H1 (cell line): ENCODE results near the gene CAMTA1. TPM values are rescaled to one million over a fixed set of nuclear protein-coding genes. Genes with fewer than 3 reads are reported as not detected.

Source experiments
- CTCF ChIA-PET: fragments of 300-600 bp; sonication (Branson Sonifier 250); formaldehyde crosslinking; loops from one replicate; lab custom pipeline; 2021; ENCODE audit not compliant: partially characterized antibody; lab: Charles Lee
- POLR2A ChIA-PET: fragments of 300-600 bp; sonication (Branson Sonifier 250); formaldehyde crosslinking; loops from one replicate; lab custom pipeline; 2021; ENCODE audit warnings: inconsistent platforms; ENCODE audit not compliant: partially characterized antibody; lab: Charles Lee
- DNase-seq, 2 experiments: peaks; one replicate each; pipeline versions ENCODE4 v3.0.0 to v3.0.0-alpha.2; 2010 to 2022; ENCODE audit warnings: low spot score in 2 of 2, low read depth in 1 of 2, mixed read lengths in 1 of 2
- FAIRE-seq: peaks from 2 replicates; lab custom pipeline; 2011; peaks lifted over from hg19 to GRCh38; lab: Jason Lieb, UNC
- H2AFZ ChIP-seq: 2 replicates; pipeline ENCODE4 v1.8.1; 2012; ENCODE audit warnings: low read length, inconsistent platforms
- H2AK5ac ChIP-seq: 2 replicates; pipeline ENCODE4 v1.6.1; 2013; ENCODE audit warnings: low read depth, low read length
- H2BK120ac ChIP-seq: replicated peaks from 2 replicates; pipeline ENCODE3; 2013; ENCODE audit warnings: low read depth, low read length, inconsistent platforms
- H2BK12ac ChIP-seq: 2 replicates; pipeline ENCODE4 v1.6.1; 2013; ENCODE audit warnings: low read depth, low read length
- H2BK15ac ChIP-seq: 2 replicates; pipeline ENCODE4 v1.6.1; 2013; ENCODE audit warnings: low read length
- H2BK20ac ChIP-seq: 2 replicates; pipeline ENCODE4 v1.6.1; 2013; ENCODE audit warnings: low read length
- H2BK5ac ChIP-seq: 2 replicates; pipeline ENCODE4 v1.6.1; 2013; ENCODE audit warnings: low read depth, low read length
- H3K14ac ChIP-seq: 2 replicates; pipeline ENCODE4 v1.6.1; 2013; ENCODE audit warnings: inconsistent platforms; ENCODE audit not compliant: insufficient read length
- H3K18ac ChIP-seq: 2 replicates; pipeline ENCODE4 v1.6.1; 2013; ENCODE audit warnings: low read length; ENCODE audit errors: extremely low read depth
- H3K23ac ChIP-seq: 2 replicates; pipeline ENCODE4 v1.6.1; 2013; ENCODE audit warnings: inconsistent platforms; ENCODE audit not compliant: insufficient read length
- H3K23me2 ChIP-seq: 2 replicates; pipeline ENCODE4 v1.6.1; 2013; ENCODE audit warnings: low read depth, low read length
- H3K27ac ChIP-seq: 2 replicates; pipeline ENCODE4 v1.6.1; 2011; ENCODE audit warnings: low read depth, low read length, inconsistent platforms
- H3K27me3 ChIP-seq, 4 experiments: replicated peaks in 1 of 4; 1 replicate in 1 of 4; 2 replicates in 3 of 4; pipeline versions ENCODE4 v1.6.1 to v1.8.1; 2011 to 2013; ENCODE audit warnings: low read length in 3 of 4, mild to moderate bottlenecking in 3 of 4, inconsistent platforms in 2 of 4, mixed read lengths in 2 of 4, moderate library complexity in 1 of 4; ENCODE audit not compliant: control insufficient read depth in 3 of 4, insufficient read depth in 3 of 4; ENCODE audit errors: extremely low read depth in 1 of 4
- H3K36me3 ChIP-seq, 4 experiments: 2 replicates each; pipeline versions ENCODE4 v1.6.1 to v1.8.1; 2011 to 2013; ENCODE audit warnings: mild to moderate bottlenecking in 4 of 4, low read length in 3 of 4, moderate library complexity in 2 of 4, control low read depth in 1 of 4, inconsistent platforms in 1 of 4; ENCODE audit not compliant: insufficient read depth in 4 of 4, control insufficient read depth in 2 of 4
- H3K4ac ChIP-seq: replicated peaks from 2 replicates; pipeline ENCODE3; 2013; ENCODE audit warnings: low read length, low read depth, mixed read lengths, inconsistent platforms; ENCODE audit not compliant: insufficient read length
- H3K4me1 ChIP-seq, 4 experiments: replicated peaks in 1 of 4; 1 replicate in 1 of 4; 2 replicates in 3 of 4; pipeline versions ENCODE4 v1.6.1 to v1.8.1; 2011 to 2013; ENCODE audit warnings: low read length in 3 of 4, inconsistent platforms in 2 of 4, mixed read lengths in 1 of 4; ENCODE audit not compliant: insufficient read depth in 4 of 4, control insufficient read depth in 3 of 4
- H3K4me2 ChIP-seq, 2 experiments: 2 replicates each; pipeline versions ENCODE4 v1.6.1 to v1.8.1; 2011 to 2013; ENCODE audit warnings: low read depth in 2 of 2, low read length in 2 of 2, control low read depth in 1 of 2, inconsistent platforms in 1 of 2, mild to moderate bottlenecking in 1 of 2; ENCODE audit not compliant: insufficient read depth in 1 of 2
- H3K4me3 ChIP-seq, 4 experiments: fragments of 200-600, 300-600 bp in 1 of 4; sonication (generic), shearing (Covaris generic), sonication (Bioruptor Twin) in 1 of 4; 2 replicates each; pipeline versions ENCODE4 v1.5.1 to v1.8.1; 2011 to 2016; ENCODE audit warnings: low read length in 4 of 4, low read depth in 3 of 4, control low read depth in 2 of 4, inconsistent platforms in 2 of 4, mild to moderate bottlenecking in 2 of 4, mixed read lengths in 1 of 4, moderate library complexity in 1 of 4; ENCODE audit not compliant: insufficient read depth in 2 of 4; ENCODE audit errors: extremely low read depth in 1 of 4
- H3K56ac ChIP-seq: replicated peaks from 2 replicates; pipeline ENCODE3; 2013; ENCODE audit warnings: low read depth, mild to moderate bottlenecking, mixed read lengths, low read length, inconsistent platforms; ENCODE audit not compliant: insufficient read length
- H3K79me1 ChIP-seq: 2 replicates; pipeline ENCODE4 v1.6.1; 2013; ENCODE audit warnings: low read depth, low read length, control low read depth
- H3K79me2 ChIP-seq, 2 experiments: 2 replicates each; pipeline versions ENCODE4 v1.6.1 to v1.8.1; 2012 to 2013; ENCODE audit warnings: low read length in 2 of 2, mild to moderate bottlenecking in 2 of 2, inconsistent platforms in 1 of 2; ENCODE audit not compliant: insufficient read depth in 2 of 2, control insufficient read depth in 1 of 2
- H3K9ac ChIP-seq, 4 experiments: replicated peaks in 1 of 4; 1 replicate in 1 of 4; 2 replicates in 3 of 4; pipeline versions ENCODE4 v1.6.1 to v1.8.1; 2011 to 2013; ENCODE audit warnings: low read depth in 3 of 4, low read length in 3 of 4, control low read depth in 2 of 4, mild to moderate bottlenecking in 2 of 4, moderate library complexity in 2 of 4, inconsistent platforms in 1 of 4; ENCODE audit errors: extremely low read depth in 1 of 4
- H3K9me3 ChIP-seq, 2 experiments: 2 replicates each; pipeline versions ENCODE4 v1.6.1 to v1.8.1; 2012 to 2013; ENCODE audit warnings: mild to moderate bottlenecking in 2 of 2, moderate library complexity in 2 of 2, control low read depth in 1 of 2, inconsistent platforms in 1 of 2, low read depth in 1 of 2, low read length in 1 of 2, mixed read lengths in 1 of 2; ENCODE audit not compliant: insufficient read depth in 2 of 2
- H4K20me1 ChIP-seq, 2 experiments: replicated peaks in 1 of 2; 2 replicates each; pipeline versions ENCODE3 to v1.8.1; 2011 to 2013; ENCODE audit warnings: inconsistent platforms in 2 of 2, low read length in 2 of 2, mild to moderate bottlenecking in 1 of 2; ENCODE audit not compliant: insufficient read depth in 2 of 2, control insufficient read depth in 1 of 2
- H4K5ac ChIP-seq: 2 replicates; pipeline ENCODE4 v1.6.1; 2013; ENCODE audit warnings: low read length, low read depth, mixed read lengths, inconsistent platforms; ENCODE audit not compliant: insufficient read length
- H4K8ac ChIP-seq: 2 replicates; pipeline ENCODE4 v1.8.0; 2013; ENCODE audit warnings: mild to moderate bottlenecking, moderate library complexity, low read length, inconsistent platforms; ENCODE audit not compliant: insufficient read depth; ENCODE audit errors: extremely low read depth
- H4K91ac ChIP-seq: replicated peaks from 2 replicates; pipeline ENCODE3; 2013; ENCODE audit warnings: low read length, mixed read lengths, inconsistent platforms; ENCODE audit not compliant: insufficient read length
- BACH1 ChIP-seq: IDR thresholded peaks from 2 replicates; pipeline ENCODE4 v1.6.1; 2012; ENCODE audit warnings: low read length, improper control_type of control experiment
- BCL11A ChIP-seq, 2 experiments: IDR thresholded peaks; one replicate each; pipeline ENCODE4 v1.6.1; 2011; ENCODE audit warnings: low read depth in 2 of 2, low read length in 2 of 2, mild to moderate bottlenecking in 2 of 2
- JUN ChIP-seq: IDR thresholded peaks from 2 replicates; pipeline ENCODE4 v1.6.1; 2011; ENCODE audit warnings: low read depth, mild to moderate bottlenecking, improper control_type of control experiment, low read length
- WGBS, 2 experiments: shearing (Covaris generic) in 1 of 2; methylation state at CpG; one replicate each; pipeline versions ENCODE4 v1.1.6 to v1.1.7; 2013 to 2015; ENCODE audit warnings: low lambda C conversion rate in 2 of 2, mixed read lengths in 2 of 2, inconsistent platforms in 1 of 2, low coverage in 1 of 2, missing lambda C conversion rate in 1 of 2; ENCODE audit not compliant: insufficient replicate concordance in 2 of 2, insufficient coverage in 1 of 2, insufficient read length in 1 of 2; ENCODE audit errors: extremely low coverage in 1 of 2, missing lambda C conversion rate in 1 of 2; 5-methylcytosine and 5-hydroxymethylcytosine counted together
- polyA plus RNA-seq, 7 experiments: library from polyadenylated mRNA; depleted of rRNA in 3 of 7; stranded (reverse) in 5 of 7; unstranded in 2 of 7; fragments of >200 nt in 5 of 7; fragments of 200-250 nt in 2 of 7; gene quantifications; 1 replicate in 5 of 7; 2 replicates in 1 of 7; 4 replicates in 1 of 7; pipeline versions ENCODE4 v1.2.1 to v1.2.3, GENCODE V29; 2011 to 2013; ENCODE audit warnings: missing spikeins in 2 of 7, mixed read lengths in 2 of 7
- total RNA-seq: library from RNA; stranded (reverse); fragmentation: NEBNext Ultra II Directional; extraction: Animal tissue kit (Norgen Biotek cat#: 25700); gene quantifications from 2 replicates; pipeline ENCODE4 v1.2.1, GENCODE V29; 2021

CAMTA1 gene
- total and polyA plus RNA-seq, 2 of the 8 experiments (the other 6 are each of a cell fraction or from before 2014, with no cell fraction given), result 65.0 to 119 TPM

DNA sequence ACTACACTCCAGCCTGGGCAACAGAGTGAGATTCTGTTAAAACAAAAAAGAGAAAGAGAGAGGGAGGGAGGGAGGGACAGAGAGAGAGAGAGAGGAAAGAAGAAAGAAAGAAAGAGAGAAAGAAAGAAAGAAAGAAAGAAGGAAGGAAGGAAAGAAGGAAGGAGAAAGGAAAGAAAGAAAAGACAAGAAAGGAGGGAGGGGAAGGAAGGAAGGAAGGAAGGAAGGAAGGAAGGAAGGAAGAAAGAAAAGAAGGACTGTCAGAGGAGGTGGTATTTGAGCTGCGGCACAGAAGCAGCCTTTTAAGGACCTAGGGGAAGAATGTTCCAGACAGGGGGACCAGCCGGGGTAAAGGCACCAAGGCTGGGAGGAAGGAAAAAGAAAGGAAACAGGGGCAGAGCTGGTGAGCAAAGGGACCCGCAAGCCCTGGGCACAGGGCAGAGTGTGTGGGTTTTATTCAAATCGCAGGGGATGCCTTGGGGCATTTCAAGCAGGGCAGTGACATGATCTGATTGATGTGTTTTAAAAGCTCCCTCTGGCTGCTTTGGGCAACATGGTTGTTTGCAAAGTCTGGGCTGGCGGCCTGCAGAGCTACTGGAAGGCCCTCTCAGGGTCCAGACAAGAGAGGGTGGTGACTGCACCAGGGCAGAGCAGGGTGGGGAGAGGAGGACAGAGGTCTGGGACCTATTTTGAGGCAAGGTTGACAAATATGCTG is 808.9 kb downstream of the CAMTA1 start:
- WGBS, 2 experiments, result 83% methylated on average over 5 of the region's 5 CpGs; no CpG with 5 or more reads in 1 of the 2 experiments
- no peak overlapping the region for H4K8ac ChIP-seq
- H2BK120ac ChIP-seq, result no peak overlapping the region
- H2AK5ac ChIP-seq, result no peak overlapping the region
- CTCF ChIA-PET, result interaction anchor here (0.6 to 3.5 kb wide), 13 partner anchors 8 to 228 kb away, joined by 3 to 20 read pairs (median 3); no protein-coding TSS in a partner anchor
- H2BK20ac ChIP-seq, result no peak overlapping the region
- H4K20me1 ChIP-seq, result no peaks in the 10 kb centered on the region
- H2AFZ ChIP-seq, result no peak overlapping the region
- no peak overlapping the region for H3K9ac ChIP-seq
- H3K18ac ChIP-seq, result no peak overlapping the region
- H3K23ac ChIP-seq, result no peak overlapping the region
- no peak overlapping the region for H2BK12ac ChIP-seq
- H3K4me2 ChIP-seq, result no peak overlapping the region
- no peaks in the 10 kb centered on the region for H3K27me3 ChIP-seq
- H3K27ac ChIP-seq, result no peak overlapping the region
- FAIRE-seq (no peak), DNase-seq (no peak)
- no peak overlapping the region for H4K91ac ChIP-seq
- H3K4me3 ChIP-seq, result no peak overlapping the region
- no peaks in the 10 kb centered on the region for H3K36me3 ChIP-seq
- H3K4ac ChIP-seq, result no peak overlapping the region
- H3K9me3 ChIP-seq, result no peaks in the 10 kb centered on the region; a peak in 1 of 4 replicates
- H3K56ac ChIP-seq, result no peak overlapping the region
- POLR2A ChIA-PET, result no interaction called here
- H3K4me1 ChIP-seq, result no peaks in the 10 kb centered on the region; a peak in 1 of 7 replicates
- TF ChIP-seq JUN (no peak), BCL11A (IDR thresholded peaks at IDR 0.05; ENCODE audit: low read depth in 2 of 2, low read length in 2 of 2) (no peak), BACH1 (no peak)
- H2BK15ac ChIP-seq, result no peak overlapping the region
- no peaks in the 10 kb centered on the region for H3K79me1 ChIP-seq
- H3K79me2 ChIP-seq, result no peaks in the 10 kb centered on the region
- H2BK5ac ChIP-seq, result no peak overlapping the region
- H3K14ac ChIP-seq, result no peak overlapping the region
- no peaks in the 10 kb centered on the region for H3K23me2 ChIP-seq
- H4K5ac ChIP-seq, result no peak overlapping the region
